ENCODE measurements around the gene TUBA4B. TPM values are rescaled to one million over a fixed set of nuclear protein-coding genes. Genes with fewer than 3 reads are reported as not detected.

TUBA4B gene
- total and polyA plus RNA-seq, 2 of the 4 experiments (the other 2 are of a cell fraction): not detected

DNA sequence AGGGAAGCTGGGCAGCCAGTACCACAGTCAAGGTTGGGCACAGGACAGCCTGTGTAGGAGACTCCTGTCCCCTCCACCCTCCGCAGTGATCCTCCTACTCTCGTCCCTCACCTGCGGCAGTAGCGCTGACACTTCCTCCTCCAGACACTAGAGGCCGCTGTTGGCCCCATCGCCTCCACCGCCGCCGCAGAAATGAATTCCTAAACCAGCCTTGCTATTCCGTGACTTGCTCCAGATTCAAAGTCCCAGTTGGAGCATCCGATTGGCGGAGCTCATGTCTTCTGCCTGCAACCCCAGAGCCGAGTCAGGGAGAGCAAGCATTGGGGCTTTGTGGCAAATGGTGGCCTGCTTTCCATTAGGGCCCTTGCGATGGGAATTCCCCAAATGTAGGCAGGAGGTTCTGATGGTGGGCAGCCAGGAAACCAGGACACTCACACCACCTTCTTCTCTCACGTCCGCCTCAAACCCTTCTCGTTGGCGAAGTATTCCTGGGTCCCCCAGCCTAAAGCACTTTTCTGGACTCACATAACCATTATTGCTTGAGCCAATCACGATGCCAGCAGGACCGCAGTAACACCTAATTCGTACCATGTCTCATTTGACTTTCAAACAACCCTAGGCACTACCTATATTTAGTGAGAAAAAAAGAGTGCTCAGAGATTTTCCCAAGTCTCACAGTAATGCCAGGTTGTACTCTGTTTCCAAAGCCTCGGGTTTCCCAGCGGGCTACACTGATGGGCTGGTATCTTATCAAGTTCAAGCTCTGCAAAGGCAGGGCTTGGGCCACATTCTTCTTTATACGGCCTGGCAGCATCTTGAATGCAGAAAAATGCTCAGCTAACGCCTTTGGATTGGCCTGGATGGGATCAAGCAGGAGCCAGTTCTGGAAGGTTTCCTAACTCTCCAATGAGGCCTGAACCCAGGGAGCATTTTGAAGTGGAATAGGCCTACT, 24.9 kb downstream of the TUBA4B start:
- Histone ChIP-seq H3K79me1 (ENCODE audit: low read depth in 1 of 2, low read length in 2 of 2) (peaks cover 16 to 30% of the 10 kb centered on the region in 2 experiments), H2BK15ac (ENCODE audit: low read depth, low read length) (peak overlapping the region; percentile 72; the same call in 2 of the 3 replicates), H4K5ac (ENCODE audit: low read depth, low read length) (peak overlapping the region; percentile 90), H3K23ac (ENCODE audit: low read depth, low read length) (peak overlapping the region; percentile 83), H3K4me2 (ENCODE audit: low read depth, low read length) (peak overlapping the region; percentile 67), H4K20me1 (ENCODE audit: insufficient read depth, low read length) (no peaks in the 10 kb centered on the region), H3K4me3 (ENCODE audit: insufficient read depth, low read depth, low read length) (no peak overlapping the region), H3K9me1 (ENCODE audit: insufficient read depth, low read length) (peaks cover 17% of the 10 kb centered on the region), H3K9me3 (ENCODE audit: control insufficient read depth, insufficient read depth, low read length) (no peaks in the 10 kb centered on the region), H3K18ac (ENCODE audit: low read depth, low read length) (peak overlapping the region; percentile 68), H3K4ac (ENCODE audit: low read depth, low read length) (peak overlapping the region; percentile 85), H2BK120ac (ENCODE audit: low read depth, low read length) (peak overlapping the region; percentile 96), H3K27me3 (ENCODE audit: control insufficient read depth, insufficient read depth, low read length) (no peaks in the 10 kb centered on the region), H3K56ac (ENCODE audit: extremely low read depth, insufficient read depth, low read length) (no peak overlapping the region; the same call in 1 of the 2 replicates), H4K91ac (ENCODE audit: insufficient read depth, low read depth, low read length) (peak overlapping the region; percentile 67), H2AK9ac (replicated peaks; ENCODE audit: low read depth, low read length, poor library complexity) (peak overlapping the region; percentile 90), H3K27ac (ENCODE audit: insufficient read depth, low read length) (peak overlapping the region; percentile 73), H3K4me1 (ENCODE audit: control insufficient read depth, insufficient read depth, low read length) (peaks cover 22% of the 10 kb centered on the region), H2AK5ac (ENCODE audit: low read depth, low read length) (peak overlapping the region; percentile 96), H3K36me3 (ENCODE audit: control insufficient read depth, insufficient read depth, low read length) (peaks cover 23% of the 10 kb centered on the region), H2AFZ (replicated peaks; ENCODE audit: low read length, poor library complexity) (peak overlapping the region; percentile 96), H2BK20ac (ENCODE audit: low read depth, low read length) (peak overlapping the region; percentile 91), H3K9ac (ENCODE audit: low read depth, low read length) (peak overlapping the region; percentile 41), H2BK5ac (ENCODE audit: low read depth, low read length, poor library complexity, severe bottlenecking) (peak overlapping the region; percentile 77), H3K14ac (replicated peaks; ENCODE audit: low read depth, low read length) (peak overlapping the region; percentile 88), H4K8ac (ENCODE audit: low read depth in 2 of 2, low read length in 2 of 2) (peak overlapping the region; percentile 87)
- dilution Hi-C loops (cut with HindIII; ENCODE audit: low sequenced_read_pairs, unreplicated experiment) (no loop called here), intact Hi-C loops (cut with micrococcal nuclease) (loop anchor here (1.0 to 5.0 kb wide), 3 partner anchors 16 to 101 kb away; partner anchors contain the start of genes ABCB6, CNPPD1 and RETREG2), in situ Hi-C loops (cut with MboI; ENCODE audit: low sequenced_read_pairs) (no loop called here)
- TF ChIP-seq CHD1 (IDR thresholded peaks at IDR 0.05; ENCODE audit: low read depth, low read length): no peak
- no peak for TF ChIP-seq MXI1 (IDR thresholded peaks at IDR 0.05; ENCODE audit: borderline replicate concordance, low read depth, low read length)
- TF ChIP-seq RAD21 (IDR thresholded peaks at IDR 0.05; ENCODE audit: low read length): peak; percentile 82
- TF ChIP-seq CTCF (conservative IDR thresholded peaks at IDR 0.05; ENCODE audit: low read depth, low read length): peak; percentile 97
- TF ChIP-seq, protein P1, sequence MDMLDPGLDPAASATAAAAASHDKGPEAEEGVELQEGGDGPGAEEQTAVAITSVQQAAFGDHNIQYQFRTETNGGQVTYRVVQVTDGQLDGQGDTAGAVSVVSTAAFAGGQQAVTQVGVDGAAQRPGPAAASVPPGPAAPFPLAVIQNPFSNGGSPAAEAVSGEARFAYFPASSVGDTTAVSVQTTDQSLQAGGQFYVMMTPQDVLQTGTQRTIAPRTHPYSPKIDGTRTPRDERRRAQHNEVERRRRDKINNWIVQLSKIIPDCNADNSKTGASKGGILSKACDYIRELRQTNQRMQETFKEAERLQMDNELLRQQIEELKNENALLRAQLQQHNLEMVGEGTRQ (IDR thresholded peaks at IDR 0.05; ENCODE audit: low read depth, low read length): peak; percentile 14; the same call in 1 of the 2 replicates
- no peak for TF ChIP-seq RFX5 (IDR thresholded peaks at IDR 0.05; ENCODE audit: low read depth, low read length)
- peak; percentile 78 for TF ChIP-seq SMC3 (IDR thresholded peaks at IDR 0.05; ENCODE audit: low read depth, low read length)
- no peak for TF ChIP-seq NFE2L2 (IDR thresholded peaks at IDR 0.05; ENCODE audit: low read depth, low read length)
- peak; percentile 53; the same call in 1 of the 2 replicates for TF ChIP-seq POLR2A (IDR thresholded peaks at IDR 0.05; ENCODE audit: low read depth, low read length)
- TF ChIP-seq MAFK (IDR thresholded peaks at IDR 0.05; ENCODE audit: low read depth, low read length): no peak
- ChIA-PET CTCF (interaction anchor here (0.6 to 3.2 kb wide), 13 partner anchors 8 to 101 kb away, joined by 3 to 29 read pairs (median 4); partner anchors contain the start of gene CNPPD1), POLR2A (ENCODE audit: unreplicated experiment) (interaction anchor here (0.6 kb wide), 1 partner anchor 42 kb away, joined by 8 read pairs; no protein-coding TSS in a partner anchor)
- 21% methylated on average over 13 of the region's 25 CpGs; no CpG with 5 or more reads in 1 of the 2 experiments for WGBS, 2 experiments (ENCODE audit: extremely low coverage in 2 of 2, insufficient read length in 1 of 2)
- no TSS peak for BruUV-seq (replicated peaks)
- DNase-seq (peak; percentile 80), ATAC-seq (ENCODE audit: low read depth) (peak; percentile 3)
